ENCODE results near the gene TIGAR. TPM values are rescaled to one million over a fixed set of nuclear protein-coding genes. Genes with fewer than 3 reads are reported as not detected.

The TIGAR gene
- total and polyA plus RNA-seq, 3 donors from 2014 or later: 5.1 to 14.6 (median 14.2) TPM

DNA sequence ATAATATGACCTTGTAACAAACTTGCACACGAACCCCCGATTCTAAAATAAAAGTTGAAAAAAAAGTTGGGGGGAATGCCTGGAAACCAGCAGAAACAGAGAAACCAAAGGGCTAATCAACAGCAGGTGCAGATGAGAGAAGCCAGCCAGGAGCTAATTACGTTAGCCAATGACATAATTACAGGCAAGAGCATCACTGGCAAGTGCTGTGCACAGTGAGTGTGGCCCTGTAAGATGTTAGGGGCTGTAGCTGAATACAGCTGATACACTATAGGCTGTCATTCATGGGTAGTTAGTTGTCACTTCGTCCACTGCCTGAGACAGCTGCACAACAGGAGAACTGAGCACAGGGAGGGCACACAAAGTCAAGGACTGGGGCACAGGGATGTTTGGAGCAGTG is 65.8 kb downstream of the TIGAR start:
- H3K4me1 ChIP-seq: no peaks in the 10 kb centered on the region
- no peaks in the 10 kb centered on the region for H3K27me3 ChIP-seq
- 69 to 85% methylated on average over 4 of the region's 4 CpGs for WGBS, 2 donors
- H3K36me3 ChIP-seq (ENCODE audit: low read depth, missing control alignments): no peaks in the 10 kb centered on the region
- H3K4me3 ChIP-seq: no peak overlapping the region
- no peak for TF ChIP-seq POLR2A (IDR thresholded peaks at IDR 0.05)
- TF ChIP-seq, protein P1, sequence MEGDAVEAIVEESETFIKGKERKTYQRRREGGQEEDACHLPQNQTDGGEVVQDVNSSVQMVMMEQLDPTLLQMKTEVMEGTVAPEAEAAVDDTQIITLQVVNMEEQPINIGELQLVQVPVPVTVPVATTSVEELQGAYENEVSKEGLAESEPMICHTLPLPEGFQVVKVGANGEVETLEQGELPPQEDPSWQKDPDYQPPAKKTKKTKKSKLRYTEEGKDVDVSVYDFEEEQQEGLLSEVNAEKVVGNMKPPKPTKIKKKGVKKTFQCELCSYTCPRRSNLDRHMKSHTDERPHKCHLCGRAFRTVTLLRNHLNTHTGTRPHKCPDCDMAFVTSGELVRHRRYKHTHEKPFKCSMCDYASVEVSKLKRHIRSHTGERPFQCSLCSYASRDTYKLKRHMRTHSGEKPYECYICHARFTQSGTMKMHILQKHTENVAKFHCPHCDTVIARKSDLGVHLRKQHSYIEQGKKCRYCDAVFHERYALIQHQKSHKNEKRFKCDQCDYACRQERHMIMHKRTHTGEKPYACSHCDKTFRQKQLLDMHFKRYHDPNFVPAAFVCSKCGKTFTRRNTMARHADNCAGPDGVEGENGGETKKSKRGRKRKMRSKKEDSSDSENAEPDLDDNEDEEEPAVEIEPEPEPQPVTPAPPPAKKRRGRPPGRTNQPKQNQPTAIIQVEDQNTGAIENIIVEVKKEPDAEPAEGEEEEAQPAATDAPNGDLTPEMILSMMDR (IDR thresholded peaks at IDR 0.05): no peak
- no peaks in the 10 kb centered on the region for H3K9me3 ChIP-seq
- no peak overlapping the region for H3K27ac ChIP-seq
- intact Hi-C loops (cut with DNase I; ENCODE audit: low total_unique reads): no loop called here
- DNase-seq: no peak

DNA sequence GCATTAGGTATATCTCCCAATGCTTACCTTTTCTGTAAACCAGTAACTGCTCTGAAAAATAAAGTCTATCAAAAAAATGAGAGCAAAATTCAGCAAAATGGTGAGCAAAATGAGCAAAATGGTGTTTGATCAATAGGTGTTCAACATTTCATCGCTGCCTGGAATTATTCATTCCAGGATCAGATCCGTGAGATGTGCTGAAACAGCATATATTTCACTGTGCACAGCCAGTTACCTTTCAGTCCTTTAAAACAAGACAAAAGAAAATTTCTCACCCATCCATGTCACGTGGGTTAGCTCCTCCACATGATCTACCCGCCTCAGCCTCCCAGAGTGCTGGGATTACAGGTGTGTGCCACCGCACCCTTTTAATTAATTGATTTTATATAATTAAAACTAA is 66.6 kb downstream of the TIGAR start:
- H3K36me3 ChIP-seq (ENCODE audit: low read depth, missing control alignments): no peaks in the 10 kb centered on the region
- H3K4me3 ChIP-seq: no peak overlapping the region
- H3K27ac ChIP-seq: no peak overlapping the region
- 86 to 95% methylated on average over 5 of the region's 5 CpGs for WGBS, 2 donors
- H3K4me1 ChIP-seq: no peaks in the 10 kb centered on the region
- no peaks in the 10 kb centered on the region for H3K9me3 ChIP-seq
- no peak for DNase-seq
- H3K27me3 ChIP-seq: no peaks in the 10 kb centered on the region
- TF ChIP-seq, protein P1 (IDR thresholded peaks at IDR 0.05): no peak
- no peak for TF ChIP-seq POLR2A (IDR thresholded peaks at IDR 0.05)
- intact Hi-C loops (cut with DNase I; ENCODE audit: low total_unique reads): no loop called here

DNA sequence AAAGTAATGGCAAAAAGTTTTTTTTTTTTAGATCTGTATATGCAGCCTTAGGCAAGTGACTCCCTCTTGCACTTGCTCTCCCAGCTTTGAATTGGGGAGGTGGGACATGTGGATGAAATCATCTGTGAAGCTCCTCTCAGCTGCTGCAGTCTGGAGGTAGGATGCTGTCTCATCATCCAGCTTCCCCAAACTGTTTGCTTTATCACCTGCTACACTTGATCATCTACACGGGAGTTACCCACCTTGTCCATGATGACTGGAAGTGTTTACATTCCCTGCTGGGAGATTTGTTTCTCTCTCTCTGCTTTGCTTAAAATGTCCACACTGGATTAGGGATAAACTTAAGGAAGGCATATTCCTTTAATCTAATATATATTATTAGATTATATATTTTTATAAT is 67.0 kb downstream of the TIGAR start:
- Histone ChIP-seq H3K4me1 (no peaks in the 10 kb centered on the region), H3K27ac (no peak overlapping the region), H3K9me3 (no peaks in the 10 kb centered on the region), H3K4me3 (no peak overlapping the region), H3K36me3 (ENCODE audit: low read depth, missing control alignments) (no peaks in the 10 kb centered on the region), H3K27me3 (no peaks in the 10 kb centered on the region)
- intact Hi-C loops (cut with DNase I; ENCODE audit: low total_unique reads): no loop called here
- TF ChIP-seq, protein P1 (IDR thresholded peaks at IDR 0.05): no peak
- no peak for TF ChIP-seq POLR2A (IDR thresholded peaks at IDR 0.05)
- 75 to 96% methylated on average over 1 of the region's 1 CpG for whole genome bisulfite sequencing, 2 donors
- DNase-seq: no peak

DNA sequence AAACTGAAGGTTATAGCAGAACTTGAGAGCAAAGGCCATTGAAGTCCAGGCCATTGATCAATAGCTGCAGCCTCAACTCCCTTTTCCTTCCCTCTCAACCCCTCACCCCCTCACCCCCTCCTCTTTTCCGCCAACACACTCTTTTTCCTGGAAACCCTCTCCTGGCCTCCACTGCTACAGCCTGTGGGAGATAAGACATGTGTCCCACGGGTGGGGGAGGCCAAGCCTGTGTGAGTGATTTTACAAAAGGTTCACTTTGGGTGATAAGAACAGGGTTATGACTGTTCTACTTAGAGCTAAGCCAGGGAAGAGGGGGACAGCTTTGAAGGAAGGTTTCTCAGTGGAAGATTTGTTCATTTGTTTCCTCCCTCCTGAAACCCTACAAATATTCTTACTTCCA is 67.6 kb downstream of the TIGAR start:
- H3K27ac ChIP-seq: no peak overlapping the region

DNA sequence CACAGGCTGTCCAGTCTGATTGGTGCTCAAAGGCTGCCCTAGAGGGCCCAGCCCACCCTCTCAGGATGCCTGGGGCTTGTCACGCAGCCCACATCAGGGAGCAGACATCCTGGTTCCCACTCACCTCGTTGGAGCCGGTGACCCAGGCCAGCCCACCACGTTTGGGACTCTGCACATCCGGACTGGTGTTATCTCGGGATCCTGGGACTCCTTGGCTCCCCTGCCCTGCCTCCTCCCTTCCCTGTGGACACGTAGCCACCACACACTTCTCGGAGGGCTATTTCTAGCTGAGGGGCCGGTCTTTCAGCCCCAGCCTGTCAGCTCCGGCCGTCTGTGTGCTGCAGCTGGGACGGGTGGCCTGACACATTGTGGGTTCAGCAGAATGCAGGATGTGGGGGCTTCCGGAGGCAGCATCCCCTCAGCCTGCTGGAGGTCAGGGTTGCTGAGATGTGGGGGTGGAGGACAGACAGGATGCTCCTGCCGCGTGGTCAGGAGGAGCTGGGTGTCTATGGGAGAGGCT is 71.3 kb downstream of the TIGAR start:
- no peaks in the 10 kb centered on the region for H3K36me3 ChIP-seq (ENCODE audit: low read depth, missing control alignments)
- no peak overlapping the region for H3K27ac ChIP-seq
- no peaks in the 10 kb centered on the region for H3K4me1 ChIP-seq
- H3K9me3 ChIP-seq: no peaks in the 10 kb centered on the region
- WGBS, 2 donors: 39 to 53% methylated on average over 3 to 4 of the region's 15 CpGs
- no peak for DNase-seq
- TF ChIP-seq, protein P1 (IDR thresholded peaks at IDR 0.05): no peak
- TF ChIP-seq POLR2A (IDR thresholded peaks at IDR 0.05): no peak
- H3K27me3 ChIP-seq: no peaks in the 10 kb centered on the region
- no peak overlapping the region for H3K4me3 ChIP-seq
- intact Hi-C loops (cut with DNase I; ENCODE audit: low total_unique reads): no loop called here

More for the DNA sequence above, 67.6 kb downstream of the TIGAR start:
- intact Hi-C loops (cut with DNase I; ENCODE audit: low total_unique reads): no loop called here
- no peaks in the 10 kb centered on the region for H3K36me3 ChIP-seq (ENCODE audit: low read depth, missing control alignments)
- no peaks in the 10 kb centered on the region for H3K4me1 ChIP-seq
- 39 to 66% methylated on average over 2 of the region's 2 CpGs for WGBS, 2 donors
- TF ChIP-seq POLR2A (IDR thresholded peaks at IDR 0.05): no peak
- TF ChIP-seq, protein P1 (IDR thresholded peaks at IDR 0.05): no peak
- no peak overlapping the region for H3K4me3 ChIP-seq
- DNase-seq: no peak
- H3K9me3 ChIP-seq: no peaks in the 10 kb centered on the region
- no peaks in the 10 kb centered on the region for H3K27me3 ChIP-seq
